HepG2 (cell line): ENCODE measurements around the gene PTMA. TPM values are rescaled to one million over a fixed set of nuclear protein-coding genes. Genes with fewer than 3 reads are reported as not detected.
A peak's percentile ranks its signal among the peaks of the same experiment; 100 is the strongest.

Source experiments
- ATF5 ChIP-seq: sonication (generic); formaldehyde crosslinking; IDR thresholded peaks from 2 replicates; pipeline ENCODE4 v1.4.0; 2020; ENCODE audit warnings: mild to moderate bottlenecking, low read depth, missing genetic modification reagents
- ATF6 ChIP-seq: sonication (generic); formaldehyde crosslinking; conservative IDR thresholded peaks from 2 replicates; pipeline ENCODE4 v1.4.0; 2020; ENCODE audit warnings: missing genetic modification reagents
- CEBPB ChIP-seq: IDR thresholded peaks from 2 replicates; pipeline ENCODE4 v1.6.1; 2011; ENCODE audit warnings: low read depth, low read length, improper control_type of control experiment, borderline replicate concordance
- HNRNPUL1 ChIP-seq: fragments of 200-400 bp; formaldehyde crosslinking; IDR thresholded peaks from 2 replicates; pipeline ENCODE4 v1.6.1; 2017; ENCODE audit warnings: low read depth, mild to moderate bottlenecking, low read length, moderate library complexity
- MLX ChIP-seq: IDR thresholded peaks from 2 replicates; pipeline ENCODE4 v1.6.1; 2016
- SOX5 ChIP-seq: IDR thresholded peaks from 2 replicates; pipeline ENCODE4 v1.6.1; 2016; ENCODE audit warnings: borderline replicate concordance
- THAP9 ChIP-seq: sonication (generic); formaldehyde crosslinking; IDR thresholded peaks from 2 replicates; pipeline ENCODE4; 2020; ENCODE audit warnings: missing genetic modification reagents, mild to moderate bottlenecking, borderline replicate concordance
- ZBTB2 ChIP-seq: sonication (generic); formaldehyde crosslinking; IDR thresholded peaks from 2 replicates; pipeline ENCODE4 v1.8.0; 2022; ENCODE audit warnings: low read depth, missing genetic modification reagents
- ZHX2 ChIP-seq, 2 experiments: sonication (generic) in 1 of 2; formaldehyde crosslinking in 1 of 2; IDR thresholded peaks; 2 replicates each; pipeline versions ENCODE4 v1.6.1 to v1.9.0; 2014 to 2022; ENCODE audit warnings: antibody characterized with exemption in 1 of 2, borderline replicate concordance in 1 of 2, inconsistent platforms in 1 of 2, low read depth in 1 of 2, missing genetic modification reagents in 1 of 2
- ZNF17 ChIP-seq: sonication (generic); formaldehyde crosslinking; IDR thresholded peaks from 2 replicates; pipeline ENCODE4 v1.5.0; 2020; ENCODE audit warnings: mild to moderate bottlenecking, missing genetic modification reagents
- ZNF614 ChIP-seq: IDR thresholded peaks from 2 replicates; pipeline ENCODE4 v1.6.1; 2018; ENCODE audit warnings: missing biosample characterization, missing genetic modification reagents, inconsistent platforms, borderline replicate concordance
- ZZZ3 ChIP-seq: sonication (generic); formaldehyde crosslinking; IDR thresholded peaks from 2 replicates; pipeline ENCODE4 v1.4.0; 2020; ENCODE audit warnings: missing genetic modification reagents, mild to moderate bottlenecking, borderline replicate concordance
- polyA plus RNA-seq, 8 experiments: library from polyadenylated mRNA; depleted of rRNA in 3 of 8; stranded (reverse) in 7 of 8; unstranded in 1 of 8; fragments of >200 nt; fragmentation: Illumina TruSeq in 4 of 8; extraction: Trizol in 4 of 8; gene quantifications; 2 replicates each; pipeline versions ENCODE4 v1.2.1 to v1.2.3, GENCODE V29; 2011 to 2016; ENCODE audit warnings: low read depth in 4 of 8, missing spikeins in 1 of 8, mixed read lengths in 1 of 8; ENCODE audit not compliant: insufficient read depth in 1 of 8
- total RNA-seq, 5 experiments: library from RNA; depleted of rRNA; stranded (reverse); fragments of >200 nt; fragmentation: Illumina TruSeq; extraction: Trizol; gene quantifications; 2 replicates each; pipeline ENCODE4 v1.2.3, GENCODE V29; 2016; ENCODE audit warnings: low read depth in 1 of 5

The PTMA gene
- total and polyA plus RNA-seq, 2 of the 13 experiments (the other 11 are each of a cell fraction or from before 2014, with no cell fraction given), result 190 to 1,086 TPM

GRCh38 chr2:231666171-231667095, 41.9 kb upstream of the PTMA start (continued):
- TF ChIP-seq HNRNPUL1 (no peak), ZBTB2 (CRISPR knock-in tag) (no peak), CEBPB (no peak), MLX (no peak), ZNF614 (CRISPR knock-in tag) (no peak), SOX5 (CRISPR knock-in tag) (peak; percentile 40), ATF6 (CRISPR knock-in tag) (no peak), ZHX2 (IDR thresholded peaks at IDR 0.05; ENCODE audit: low read depth) (no peak), ZHX2 (CRISPR knock-in tag; IDR thresholded peaks at IDR 0.05; ENCODE audit: borderline replicate concordance) (no peak), THAP9 (CRISPR knock-in tag) (peak; percentile 66; the same call in 1 of the 2 replicates), ZNF17 (CRISPR knock-in tag) (no peak), ZZZ3 (no peak), ATF5 (CRISPR knock-in tag) (no peak)
